Thyroid gland (tissue), 4 donors: ENCODE measurements around the gene LIX1. TPM values are rescaled to one million over a fixed set of nuclear protein-coding genes. Genes with fewer than 3 reads are reported as not detected.
A peak's percentile ranks its signal among the peaks of the same experiment; 100 is the strongest.

Experiments used
- DNase-seq, 2 donors: peaks; one replicate each; pipeline ENCODE4 v3.0.0-alpha.2; 2019
- H3K27ac ChIP-seq, 3 donors: fragments of 200-600 bp; sonication (generic); 1 replicate in 2 of 3; 2 replicates in 1 of 3; pipeline ENCODE4 v1.5.1; 2016 to 2019; ENCODE audit warnings: mild to moderate bottlenecking in 1 of 3, moderate library complexity in 1 of 3
- H3K27me3 ChIP-seq: fragments of 200-600 bp; sonication (generic); one replicate; pipeline ENCODE4 v1.5.1; 2019
- H3K36me3 ChIP-seq, 2 donors: fragments of 200-600 bp; sonication (generic); one replicate each; pipeline ENCODE4 v1.5.1; 2016 to 2019
- H3K4me1 ChIP-seq, 2 donors: fragments of 200-600 bp; sonication (generic); one replicate each; pipeline ENCODE4 v1.5.1; 2017 to 2019
- H3K4me3 ChIP-seq, 3 donors: fragments of 200-600 bp; sonication (generic); replicated peaks in 1 of 3; 1 replicate in 2 of 3; 2 replicates in 1 of 3; pipeline ENCODE4 v1.5.1; 2016; ENCODE audit warnings: mild to moderate bottlenecking in 1 of 3
- H3K9me3 ChIP-seq: fragments of 200-600 bp; sonication (generic); one replicate; pipeline ENCODE4 v1.5.1; 2017
- CTCF ChIP-seq, 6 experiments: fragments of 200-600 bp in 3 of 6; fragments of 450-650 bp in 3 of 6; sonication (generic) in 3 of 6; IDR thresholded peaks; one replicate each; pipeline ENCODE4 v1.5.1; 2016 to 2019; ENCODE audit warnings: antibody characterized with exemption in 6 of 6, mild to moderate bottlenecking in 2 of 6, inconsistent platforms in 1 of 6, moderate library complexity in 1 of 6
- POLR2A ChIP-seq, 2 donors: fragments of 450-650 bp; IDR thresholded peaks; one replicate each; pipeline ENCODE4 v1.6.1; 2017; ENCODE audit warnings: antibody characterized with exemption in 2 of 2, mild to moderate bottlenecking in 2 of 2, moderate library complexity in 1 of 2
- WGBS, 2 donors: methylation state at CpG; one replicate each; pipeline ENCODE4 v1.1.5; 2017; 5-methylcytosine and 5-hydroxymethylcytosine counted together
- intact Hi-C: fragments of 100-400 bp; cut with DNase I; formaldehyde crosslinking; loops from one replicate; pipeline ENCODE4 v1.15.1; 2023
- total RNA-seq, 4 donors: library from RNA; depleted of rRNA; stranded (reverse); fragments of >200 nt; gene quantifications; one replicate each; pipeline ENCODE4 v1.2.3, GENCODE V29; 2016

The LIX1 gene
- total RNA-seq, 4 donors from 2014 or later: 0.89 to 5.5 (median 1.7) TPM

GRCh38 chr5:97078958-97079743 lies 63.3 kb downstream of the LIX1 start:
- H3K9me3 ChIP-seq: no peaks in the 10 kb centered on the region
- H3K27me3 ChIP-seq: no peaks in the 10 kb centered on the region
- 82 to 89% methylated on average over 4 of the region's 4 CpGs for WGBS, 2 donors
- no peaks in the 10 kb centered on the region for H3K4me1 ChIP-seq
- intact Hi-C loops: no loop called here
- no peaks in the 10 kb centered on the region for H3K36me3 ChIP-seq
- no peak overlapping the region for H3K27ac ChIP-seq
- TF ChIP-seq POLR2A (IDR thresholded peaks at IDR 0.05) (no peak), CTCF (IDR thresholded peaks at IDR 0.05) (no peak)
- no peak overlapping the region for H3K4me3 ChIP-seq
- DNase-seq: no peak

GRCh38 chr5:97077246-97077645 lies 65.2 kb downstream of the LIX1 start:
- no peaks in the 10 kb centered on the region for H3K4me1 ChIP-seq
- no peak overlapping the region for H3K27ac ChIP-seq
- H3K27me3 ChIP-seq: no peaks in the 10 kb centered on the region
- no peak overlapping the region for H3K4me3 ChIP-seq
- WGBS, 2 donors: 84 to 93% methylated on average over 4 of the region's 4 CpGs
- H3K36me3 ChIP-seq: no peaks in the 10 kb centered on the region
- no peak for DNase-seq
- no peaks in the 10 kb centered on the region for H3K9me3 ChIP-seq
- TF ChIP-seq POLR2A (IDR thresholded peaks at IDR 0.05) (no peak), CTCF (IDR thresholded peaks at IDR 0.05) (no peak)
- intact Hi-C loops: no loop called here

GRCh38 chr5:97076098-97076497 lies 66.3 kb downstream of the LIX1 start:
- no peak for DNase-seq
- intact Hi-C loops: no loop called here
- Histone ChIP-seq H3K36me3 (no peaks in the 10 kb centered on the region), H3K4me1 (no peaks in the 10 kb centered on the region), H3K4me3 (no peak overlapping the region), H3K27me3 (no peaks in the 10 kb centered on the region), H3K27ac (no peak overlapping the region), H3K9me3 (no peaks in the 10 kb centered on the region)
- TF ChIP-seq POLR2A (IDR thresholded peaks at IDR 0.05): no peak
- TF ChIP-seq CTCF (IDR thresholded peaks at IDR 0.05): no peak

- no peaks in the 10 kb centered on the region for H3K27me3 ChIP-seq
- intact Hi-C loops: no loop called here
- no peak for DNase-seq
- WGBS, 2 donors: 89 to 90% methylated on average over 5 of the region's 5 CpGs
- no peak for TF ChIP-seq CTCF (IDR thresholded peaks at IDR 0.05)
- no peak for TF ChIP-seq POLR2A (IDR thresholded peaks at IDR 0.05)
- no peak overlapping the region for H3K4me3 ChIP-seq
- H3K9me3 ChIP-seq: no peaks in the 10 kb centered on the region
- peaks cover 0 to 4% of the 10 kb centered on the region in 2 donors for H3K4me1 ChIP-seq
- no peak overlapping the region for H3K27ac ChIP-seq
- no peaks in the 10 kb centered on the region for H3K36me3 ChIP-seq
These were observed 66.8 kb downstream of the LIX1 start for GRCh38 chr5:97075649-97076048.

GRCh38 chr5:97074859-97075489 lies 67.4 kb downstream of the LIX1 start:
- H3K4me3 ChIP-seq: no peak overlapping the region
- H3K9me3 ChIP-seq: no peaks in the 10 kb centered on the region
- H3K27me3 ChIP-seq: no peaks in the 10 kb centered on the region
- H3K27ac ChIP-seq: no peak overlapping the region
- peak in 1 of 2 donors; percentile 9 for DNase-seq
- WGBS, 2 donors: 31 to 46% methylated on average over 4 of the region's 4 CpGs
- no peaks in the 10 kb centered on the region for H3K36me3 ChIP-seq
- peaks cover 0 to 6% of the 10 kb centered on the region in 2 donors for H3K4me1 ChIP-seq
- TF ChIP-seq CTCF (IDR thresholded peaks at IDR 0.05) (no peak), POLR2A (IDR thresholded peaks at IDR 0.05) (no peak)
- intact Hi-C loops: no loop called here
